Thymus (tissue), 11 donors: ENCODE measurements around the gene CALN1. TPM values are rescaled to one million over a fixed set of nuclear protein-coding genes. Genes with fewer than 3 reads are reported as not detected.

Source experiments
- DNase-seq, 9 donors: peaks; one replicate each; pipeline ENCODE4 v3.0.0-alpha.2; 2013; ENCODE audit warnings: low spot score in 9 of 9, low read depth in 6 of 9, missing footprints in 1 of 9
- H3K27ac ChIP-seq, 2 donors: one replicate each; pipeline ENCODE4 v1.5.1; 2013; ENCODE audit warnings: control low read depth in 1 of 2, low read depth in 1 of 2, low read length in 1 of 2, mild to moderate bottlenecking in 1 of 2, moderate library complexity in 1 of 2
- H3K27me3 ChIP-seq, 2 donors: one replicate each; pipeline ENCODE4 v1.5.1; 2013; ENCODE audit warnings: low read length in 1 of 2; ENCODE audit not compliant: control insufficient read depth in 2 of 2, insufficient read depth in 1 of 2
- H3K36me3 ChIP-seq, 2 donors: one replicate each; pipeline ENCODE4 v1.5.1; 2013; ENCODE audit warnings: low read length in 1 of 2, mild to moderate bottlenecking in 1 of 2, moderate library complexity in 1 of 2; ENCODE audit not compliant: control insufficient read depth in 2 of 2, insufficient read depth in 2 of 2
- H3K4me1 ChIP-seq, 2 donors: one replicate each; pipeline ENCODE4 v1.5.1; 2013; ENCODE audit warnings: low read length in 2 of 2; ENCODE audit not compliant: control insufficient read depth in 2 of 2, insufficient read depth in 2 of 2
- H3K4me3 ChIP-seq, 2 donors: one replicate each; pipeline ENCODE4 v1.5.1; 2013; ENCODE audit warnings: low read length in 2 of 2, control low read depth in 1 of 2, mild to moderate bottlenecking in 1 of 2
- H3K9me3 ChIP-seq, 2 donors: one replicate each; pipeline ENCODE4 v1.5.1; 2013; ENCODE audit warnings: low read length in 1 of 2, mild to moderate bottlenecking in 1 of 2; ENCODE audit not compliant: control insufficient read depth in 2 of 2, insufficient read depth in 1 of 2
- WGBS: extraction: QIAGEN DNeasy Blood & Tissue Kit; methylation state at CpG from one replicate; pipeline ENCODE4 v1.1.7; 2013; 5-methylcytosine and 5-hydroxymethylcytosine counted together
- polyA plus RNA-seq: library from polyadenylated mRNA; stranded (reverse); fragments of 200-250 nt; gene quantifications from one replicate; pipeline ENCODE4 v1.2.3, GENCODE V29; 2013
- total RNA-seq: library from RNA; stranded (reverse); fragments of 120-200 nt; gene quantifications from one replicate; pipeline ENCODE4 v1.2.4, GENCODE V29; 2013
- donor health status: healthy.

The CALN1 gene
- total and polyA plus RNA-seq, 2 donors: 9.0 to 36.8 TPM

DNA sequence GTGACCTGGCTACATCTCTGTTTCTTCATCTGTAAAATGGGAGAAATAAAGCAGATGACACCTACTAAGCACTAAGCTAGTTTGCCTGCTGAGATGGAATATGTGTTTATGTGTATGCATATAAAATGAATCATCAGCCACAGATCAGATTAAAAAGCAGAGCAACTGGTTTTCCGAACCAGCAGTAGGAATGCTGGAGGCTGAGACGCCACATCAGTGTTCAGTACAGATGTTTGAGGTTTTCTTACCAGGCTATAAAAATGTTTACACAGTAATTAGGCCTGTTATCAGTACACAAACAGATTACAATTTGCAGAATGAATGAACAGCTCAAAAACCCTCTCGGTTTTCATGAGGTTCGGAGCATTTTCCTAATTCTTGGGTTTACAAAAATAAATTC, 85.8 kb downstream of the CALN1 start:
- H3K9me3 ChIP-seq: peaks cover 0 to 3% of the 10 kb centered on the region in 2 donors
- peaks cover 6 to 15% of the 10 kb centered on the region in 2 donors for H3K36me3 ChIP-seq
- H3K27me3 ChIP-seq: no peaks in the 10 kb centered on the region
- H3K4me3 ChIP-seq: no peak overlapping the region
- WGBS: 90% methylated on average over 4 of the region's 4 CpGs
- H3K4me1 ChIP-seq: peaks cover 2 to 40% of the 10 kb centered on the region in 2 donors
- DNase-seq: no peak
- H3K27ac ChIP-seq: no peak overlapping the region

DNA sequence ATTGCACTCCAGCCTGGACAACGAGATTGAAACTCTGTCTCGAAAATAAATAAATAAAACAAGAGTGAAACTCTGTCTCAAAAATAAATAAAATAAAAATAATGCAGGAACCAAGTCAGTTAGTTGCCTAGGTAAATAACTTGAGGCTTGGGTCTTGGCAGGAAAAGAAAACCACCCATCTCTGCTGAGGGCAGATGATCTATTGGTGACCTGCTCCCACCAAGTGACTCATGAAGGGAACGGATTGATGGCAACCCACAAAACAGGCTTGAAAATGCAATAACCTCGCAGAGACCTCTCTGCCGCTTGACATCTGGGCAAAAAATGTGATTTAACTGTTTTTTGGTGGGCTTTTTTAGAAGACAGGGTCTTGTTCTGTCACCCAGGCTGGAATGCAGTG, 86.6 kb downstream of the CALN1 start:
- Histone ChIP-seq H3K27ac (no peak overlapping the region), H3K9me3 (peaks cover 0 to 3% of the 10 kb centered on the region in 2 donors), H3K4me1 (peaks cover 2 to 44% of the 10 kb centered on the region in 2 donors), H3K36me3 (peaks cover 10 to 15% of the 10 kb centered on the region in 2 donors), H3K27me3 (no peaks in the 10 kb centered on the region), H3K4me3 (no peak overlapping the region)
- DNase-seq: no peak
- WGBS: 82% methylated on average over 5 of the region's 5 CpGs

DNA sequence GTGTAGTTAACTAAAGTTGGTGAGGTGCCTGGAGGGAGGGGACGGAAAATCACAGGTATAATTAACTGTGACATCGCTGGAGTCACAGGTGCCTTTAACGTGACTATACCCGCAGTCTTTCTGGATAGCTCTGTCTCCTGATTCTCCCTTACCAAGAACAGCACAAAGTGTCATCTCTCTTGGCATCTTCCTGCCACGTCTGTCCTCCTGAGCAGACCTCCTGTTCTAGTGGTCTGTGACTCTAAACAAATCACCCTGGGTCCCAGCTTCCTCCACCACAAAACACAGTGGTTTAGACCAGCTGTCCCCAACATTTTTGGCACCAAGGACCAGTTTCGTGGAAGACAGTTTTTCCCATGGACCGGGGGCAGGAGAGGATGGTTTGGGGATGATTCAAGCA, 90.5 kb downstream of the CALN1 start:
- Histone ChIP-seq H3K36me3 (peaks cover 17 to 18% of the 10 kb centered on the region in 2 donors), H3K27ac (peak overlapping the region; percentile 15 to 74), H3K9me3 (peaks cover 0 to 4% of the 10 kb centered on the region in 2 donors), H3K27me3 (no peaks in the 10 kb centered on the region), H3K4me3 (no peak overlapping the region), H3K4me1 (peaks cover 8 to 48% of the 10 kb centered on the region in 2 donors)
- no peak for DNase-seq
- WGBS: 86% methylated on average over 7 of the region's 7 CpGs

DNA sequence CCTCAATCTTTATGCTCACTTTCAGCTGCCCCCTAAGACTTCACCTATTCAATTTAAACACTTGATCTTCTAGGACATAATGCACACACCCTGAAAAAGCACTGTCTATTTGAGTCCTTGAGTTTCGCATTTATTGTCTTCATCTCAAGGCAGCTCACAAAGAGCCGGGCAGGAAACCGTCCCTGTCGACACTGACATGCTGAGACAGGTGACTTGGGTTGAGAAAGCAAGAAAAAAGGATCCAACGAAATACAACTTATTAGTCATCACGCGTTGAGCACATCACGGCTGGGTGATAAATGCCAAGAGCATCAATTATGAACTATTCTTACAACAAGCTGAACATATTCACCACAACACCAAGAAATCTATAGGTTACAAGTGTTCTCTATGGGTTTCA, 91.1 kb downstream of the CALN1 start:
- Histone ChIP-seq H3K9me3 (peaks cover 0 to 4% of the 10 kb centered on the region in 2 donors), H3K36me3 (peaks cover 17 to 23% of the 10 kb centered on the region in 2 donors), H3K27ac (peak overlapping the region; percentile 31 to 74), H3K27me3 (no peaks in the 10 kb centered on the region), H3K4me1 (peaks cover 8 to 42% of the 10 kb centered on the region in 2 donors), H3K4me3 (no peak overlapping the region)
- 90% methylated on average over 8 of the region's 8 CpGs for WGBS
- DNase-seq: peak in 1 of 9 donors; percentile 52

DNA sequence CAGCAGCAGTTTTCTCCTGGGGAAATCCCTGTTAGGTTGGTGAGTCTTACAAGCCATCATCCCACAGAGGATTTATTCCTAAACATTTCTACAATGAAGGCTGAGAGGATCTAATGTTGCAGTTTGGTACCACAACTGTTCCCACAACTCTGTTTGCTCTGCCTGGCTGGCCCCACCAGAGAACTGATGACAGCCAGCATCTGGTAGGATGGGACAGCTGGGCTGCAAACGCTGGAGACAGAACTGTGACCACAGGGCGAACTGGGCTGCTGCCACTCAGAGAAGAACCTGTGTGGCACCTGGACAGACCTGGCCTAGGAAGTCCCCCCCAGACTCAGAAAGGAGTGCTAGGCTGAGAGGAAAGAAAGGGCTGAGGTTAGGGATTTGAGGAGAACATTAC, 94.8 kb downstream of the CALN1 start:
- peaks cover 17 to 26% of the 10 kb centered on the region in 2 donors for H3K36me3 ChIP-seq
- WGBS: 32% methylated on average over 2 of the region's 2 CpGs
- peaks cover 8 to 27% of the 10 kb centered on the region in 2 donors for H3K4me1 ChIP-seq
- H3K4me3 ChIP-seq: no peak overlapping the region
- no peaks in the 10 kb centered on the region for H3K27me3 ChIP-seq
- H3K27ac ChIP-seq: peak overlapping the region; percentile 34 to 54
- DNase-seq: no peak
- H3K9me3 ChIP-seq: peaks cover 0 to 4% of the 10 kb centered on the region in 2 donors

DNA sequence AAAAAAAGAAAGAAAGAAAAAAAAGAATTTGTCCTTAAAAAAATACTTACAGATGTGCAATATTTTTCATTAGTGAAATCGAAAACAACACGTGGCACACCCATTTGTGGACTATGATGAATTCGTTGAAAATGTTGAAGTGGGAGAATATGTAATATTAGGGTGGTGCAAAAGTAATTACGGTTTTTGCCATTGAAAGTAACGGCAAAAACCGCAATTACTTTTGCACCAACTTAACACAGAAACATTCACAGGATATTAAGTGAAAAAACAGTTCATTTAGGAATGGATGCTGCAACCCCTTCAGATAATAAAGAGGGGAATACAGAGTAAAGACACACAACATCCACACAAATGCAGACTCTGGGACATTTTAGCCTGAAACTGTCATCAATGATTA, 96.0 kb downstream of the CALN1 start:
- peaks cover 6 to 15% of the 10 kb centered on the region in 2 donors for H3K4me1 ChIP-seq
- H3K27ac ChIP-seq: no peak overlapping the region
- WGBS: 97% methylated on average over 6 of the region's 6 CpGs
- no peak overlapping the region for H3K4me3 ChIP-seq
- peaks cover 16 to 26% of the 10 kb centered on the region in 2 donors for H3K36me3 ChIP-seq
- H3K27me3 ChIP-seq: no peaks in the 10 kb centered on the region
- H3K9me3 ChIP-seq: peaks cover 0 to 4% of the 10 kb centered on the region in 2 donors
- DNase-seq: no peak

DNA sequence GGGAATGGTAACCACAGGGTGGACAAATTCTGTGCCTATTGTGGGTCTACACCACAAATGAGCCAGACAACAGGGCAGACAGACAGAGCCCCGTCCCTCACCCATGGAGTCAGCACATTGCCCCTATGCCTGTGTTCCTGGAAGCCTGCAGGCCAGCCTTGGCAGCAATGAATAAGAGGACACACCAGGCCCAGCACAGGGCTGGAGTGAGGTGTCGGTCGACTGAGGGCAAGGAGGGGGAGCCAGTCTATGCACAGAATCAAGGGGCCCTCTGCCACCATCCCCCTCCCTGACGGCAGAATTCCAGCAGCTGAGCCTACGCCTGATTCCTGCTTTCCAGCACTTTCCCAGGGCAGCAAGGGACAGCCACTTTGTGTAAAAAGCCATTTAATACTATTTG, 98.2 kb downstream of the CALN1 start:
- WGBS: 97% methylated on average over 5 of the region's 5 CpGs
- no peak overlapping the region for H3K27ac ChIP-seq
- peaks cover 10 to 21% of the 10 kb centered on the region in 2 donors for H3K4me1 ChIP-seq
- no peaks in the 10 kb centered on the region for H3K9me3 ChIP-seq
- H3K36me3 ChIP-seq: peaks cover 9 to 38% of the 10 kb centered on the region in 2 donors
- no peak overlapping the region for H3K4me3 ChIP-seq
- no peaks in the 10 kb centered on the region for H3K27me3 ChIP-seq
- no peak for DNase-seq

DNA sequence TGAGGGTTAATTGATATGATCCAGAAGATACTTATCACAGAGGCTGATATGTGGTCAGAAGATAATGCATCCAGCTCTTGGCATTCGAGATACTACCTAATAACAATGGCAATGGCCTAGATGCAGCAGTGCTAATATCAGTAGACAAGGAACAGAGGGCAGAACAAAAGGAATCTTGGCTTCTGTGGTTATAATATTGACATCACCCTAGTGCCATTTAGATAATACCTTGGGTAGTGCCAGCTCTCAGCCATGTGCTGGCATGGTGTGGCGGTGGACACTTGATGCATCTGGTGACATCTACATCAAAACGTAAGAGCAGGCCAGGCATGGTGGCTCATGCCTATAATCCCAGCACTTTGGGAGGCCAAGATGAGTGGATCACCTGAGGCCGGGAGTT, 101.8 kb downstream of the CALN1 start:
- Histone ChIP-seq H3K4me3 (no peak overlapping the region), H3K27me3 (no peaks in the 10 kb centered on the region), H3K9me3 (no peaks in the 10 kb centered on the region), H3K27ac (no peak overlapping the region), H3K4me1 (peaks cover 17 to 42% of the 10 kb centered on the region in 2 donors), H3K36me3 (peaks cover 9 to 30% of the 10 kb centered on the region in 2 donors)
- DNase-seq: no peak
- 98% methylated on average over 4 of the region's 4 CpGs for WGBS

DNA sequence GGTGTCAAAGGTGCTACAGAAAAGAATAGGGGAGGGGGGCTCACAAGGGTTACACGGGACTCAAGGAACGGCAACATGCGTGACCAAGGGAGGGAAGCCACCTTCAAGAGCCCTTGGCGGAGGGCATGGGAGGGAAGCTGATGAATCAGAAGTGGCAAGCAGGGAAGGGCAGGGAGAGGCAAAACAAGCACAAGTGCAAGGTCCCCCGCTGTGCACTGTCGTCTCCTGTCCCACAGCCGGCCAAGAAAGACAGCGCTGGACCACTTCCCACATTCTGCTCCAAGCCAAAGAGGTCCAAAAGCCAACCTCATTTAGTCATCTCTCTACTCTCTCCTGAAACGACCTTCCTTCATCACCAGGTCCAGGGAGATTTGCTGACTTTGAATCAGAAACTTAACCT, 102.7 kb downstream of the CALN1 start:
- H3K36me3 ChIP-seq: peaks cover 9 to 31% of the 10 kb centered on the region in 2 donors
- 94% methylated on average over 9 of the region's 9 CpGs for WGBS
- no peak overlapping the region for H3K4me3 ChIP-seq
- DNase-seq: no peak
- H3K27me3 ChIP-seq: no peaks in the 10 kb centered on the region
- H3K4me1 ChIP-seq: peaks cover 17 to 49% of the 10 kb centered on the region in 2 donors
- H3K27ac ChIP-seq: peak overlapping the region in 1 of 2 donors; percentile 23
- H3K9me3 ChIP-seq: no peaks in the 10 kb centered on the region
